Stomach smooth muscle (tissue), 2 donors: Measurements from ENCODE around the gene FARS2.

Source experiments
- H3K27ac ChIP-seq: one replicate; pipeline ENCODE4 v1.7.0; 2013; ENCODE audit warnings: mild to moderate bottlenecking, low read length, inconsistent platforms
- H3K27me3 ChIP-seq, 2 donors: one replicate each; pipeline ENCODE4 v1.7.0; 2013; ENCODE audit warnings: low read length in 2 of 2; ENCODE audit not compliant: insufficient read depth in 2 of 2, control insufficient read depth in 1 of 2
- H3K36me3 ChIP-seq, 2 donors: one replicate each; pipeline ENCODE4 v1.7.0; 2013; ENCODE audit warnings: low read length in 2 of 2; ENCODE audit not compliant: control insufficient read depth in 2 of 2, insufficient read depth in 2 of 2
- H3K4me1 ChIP-seq: one replicate; pipeline ENCODE4 v1.7.0; 2013; ENCODE audit warnings: low read length; ENCODE audit not compliant: control insufficient read depth, insufficient read depth
- H3K4me3 ChIP-seq, 2 donors: one replicate each; pipeline ENCODE4 v1.7.0; 2013; ENCODE audit warnings: low read length in 2 of 2
- H3K9ac ChIP-seq, 2 donors: one replicate each; pipeline ENCODE4 v1.7.0; 2013; ENCODE audit warnings: low read length in 2 of 2, mild to moderate bottlenecking in 1 of 2
- H3K9me3 ChIP-seq, 2 donors: one replicate each; pipeline ENCODE4 v1.7.0; 2013; ENCODE audit warnings: low read length in 2 of 2; ENCODE audit not compliant: control insufficient read depth in 2 of 2
- donor health status: healthy.
- donor health status: Pancreatic carcinoma.

FARS2 gene

DNA sequence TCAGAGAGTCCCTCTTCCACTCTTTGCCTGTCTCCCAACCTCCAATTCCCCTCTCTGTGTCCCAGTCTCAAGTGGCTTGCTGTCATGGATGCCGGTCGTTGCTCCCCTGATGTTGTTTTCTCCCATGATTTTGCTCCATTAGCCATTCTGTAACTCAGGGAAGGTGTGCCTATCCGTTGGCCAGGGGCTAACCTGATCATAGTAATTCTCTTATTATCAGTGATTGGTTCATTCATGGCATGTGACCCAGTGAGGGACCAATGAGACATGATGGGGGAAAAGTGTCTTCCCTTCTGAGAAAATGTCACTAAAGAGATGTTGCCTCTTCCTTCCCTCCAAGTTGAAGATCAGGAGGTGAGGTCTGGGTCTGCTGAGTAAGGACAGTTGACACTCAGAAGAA, 214.5 kb downstream of the FARS2 start:
- Histone ChIP-seq H3K36me3 (no peaks in the 10 kb centered on the region), H3K9ac (no peak overlapping the region), H3K9me3 (no peaks in the 10 kb centered on the region), H3K27me3 (no peaks in the 10 kb centered on the region), H3K27ac (no peak overlapping the region), H3K4me3 (no peak overlapping the region), H3K4me1 (no peaks in the 10 kb centered on the region)

DNA sequence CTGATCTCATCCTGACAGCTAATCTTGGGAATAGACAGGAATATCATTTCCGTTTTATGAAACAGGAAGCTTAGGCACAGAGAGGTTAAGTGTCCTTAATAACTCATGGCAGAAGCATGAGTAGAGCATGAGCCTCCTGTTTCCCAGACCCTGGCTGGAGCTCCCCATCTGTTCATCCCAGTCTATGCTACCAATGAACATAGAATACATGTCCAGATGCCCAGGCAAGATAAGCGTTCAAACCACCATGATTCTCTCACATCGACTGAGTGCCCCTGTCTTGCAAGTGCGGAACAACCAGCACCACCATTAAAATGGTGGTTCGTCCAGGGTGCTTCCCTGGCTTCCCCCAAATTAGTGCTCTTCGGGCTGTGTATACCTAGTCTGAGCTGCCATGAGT, 217.1 kb downstream of the FARS2 start:
- Histone ChIP-seq H3K27me3 (no peaks in the 10 kb centered on the region), H3K9ac (no peak overlapping the region), H3K9me3 (no peaks in the 10 kb centered on the region), H3K27ac (no peak overlapping the region), H3K36me3 (peaks cover 0 to 2% of the 10 kb centered on the region in 2 donors), H3K4me3 (no peak overlapping the region), H3K4me1 (peaks cover 3% of the 10 kb centered on the region)

DNA sequence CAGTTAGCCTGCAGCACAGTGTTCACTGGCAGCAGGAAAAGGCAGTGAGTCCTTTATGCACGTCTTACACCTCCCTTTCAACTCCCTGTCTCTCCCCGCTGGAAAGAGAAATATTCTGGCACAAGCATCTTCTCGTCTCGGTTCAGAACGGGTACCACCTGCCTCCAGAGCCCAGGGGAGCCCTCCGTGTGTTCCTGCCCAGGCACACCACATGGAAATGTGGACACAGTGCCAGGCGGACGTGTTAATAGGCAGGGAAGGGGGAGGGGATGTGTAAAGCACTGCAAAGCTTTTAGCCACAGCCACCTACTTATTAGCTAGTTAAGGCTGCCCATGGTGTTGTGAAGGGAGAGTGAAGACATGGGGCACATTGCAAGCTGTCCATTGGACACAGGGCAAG, 219.7 kb downstream of the FARS2 start:
- Histone ChIP-seq H3K4me1 (peaks cover 3% of the 10 kb centered on the region), H3K9ac (no peak overlapping the region), H3K36me3 (peaks cover 0 to 2% of the 10 kb centered on the region in 2 donors), H3K4me3 (no peak overlapping the region), H3K9me3 (no peaks in the 10 kb centered on the region), H3K27me3 (no peaks in the 10 kb centered on the region), H3K27ac (no peak overlapping the region)

DNA sequence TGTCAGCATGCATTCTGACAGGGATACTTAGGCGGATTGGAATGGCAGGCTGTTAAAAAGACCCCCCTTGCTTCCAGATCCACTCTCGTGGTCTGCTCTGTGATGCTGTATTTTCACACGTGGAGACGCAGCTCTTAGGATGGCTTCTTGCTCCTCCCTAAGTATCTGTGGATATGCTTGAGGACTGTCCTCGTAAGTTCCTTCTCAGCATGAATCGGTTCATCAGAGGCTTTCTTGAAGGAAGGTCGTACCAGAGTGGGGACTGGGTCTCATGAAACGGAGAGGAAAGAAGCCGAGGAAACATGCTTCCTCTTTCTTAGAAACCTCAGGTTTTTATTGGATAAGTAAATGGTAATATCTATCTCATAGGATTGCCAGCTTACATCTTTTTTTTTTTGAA, 220.4 kb downstream of the FARS2 start:
- Histone ChIP-seq H3K27me3 (no peaks in the 10 kb centered on the region), H3K4me3 (no peak overlapping the region), H3K9ac (no peak overlapping the region), H3K36me3 (peaks cover 0 to 2% of the 10 kb centered on the region in 2 donors), H3K4me1 (peaks cover 3% of the 10 kb centered on the region), H3K27ac (no peak overlapping the region), H3K9me3 (no peaks in the 10 kb centered on the region)

DNA sequence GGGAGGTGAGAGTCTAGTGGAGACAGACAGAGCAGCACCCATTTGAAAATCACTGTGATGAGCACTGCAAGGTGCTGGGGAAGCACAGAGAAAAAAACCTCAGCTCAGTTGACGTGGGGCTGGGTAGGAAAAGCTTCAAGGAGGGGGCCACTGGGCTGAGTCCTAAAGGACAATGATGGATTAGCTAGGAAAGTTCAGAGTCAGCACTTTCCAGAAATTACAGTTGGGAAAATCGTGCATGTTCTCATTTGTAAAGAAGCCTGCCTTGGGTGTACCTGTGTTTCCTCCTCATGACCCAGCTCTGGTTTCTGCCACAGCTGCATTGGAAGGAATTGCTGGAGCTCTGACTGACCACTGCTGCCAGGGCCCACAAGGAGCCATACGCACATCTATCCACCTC, 221.3 kb downstream of the FARS2 start:
- H3K9ac ChIP-seq = no peak overlapping the region

DNA sequence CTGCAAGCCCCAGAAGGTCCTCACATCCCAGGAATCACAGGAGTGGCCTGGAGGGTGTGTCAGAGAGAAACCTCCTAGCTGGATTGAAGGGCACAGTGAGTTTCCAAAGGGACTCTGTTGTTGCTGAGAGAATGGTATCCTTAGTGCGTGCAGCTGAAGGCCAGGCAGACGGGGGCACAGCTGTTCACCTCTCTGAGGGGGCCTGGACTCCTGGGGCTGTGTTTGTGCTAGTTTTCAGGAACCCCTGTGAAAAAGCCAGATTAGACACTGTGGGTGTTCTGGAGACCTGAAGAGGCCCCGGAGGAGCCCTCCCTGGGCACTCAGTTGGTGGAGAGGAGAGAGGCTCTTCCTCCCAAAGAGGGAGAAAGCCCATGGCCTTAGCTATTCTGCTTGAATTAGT, 223.4 kb downstream of the FARS2 start:
- Histone ChIP-seq H3K9ac (no peak overlapping the region), H3K36me3 (peaks cover 0 to 7% of the 10 kb centered on the region in 2 donors), H3K27ac (no peak overlapping the region), H3K27me3 (no peaks in the 10 kb centered on the region), H3K9me3 (no peaks in the 10 kb centered on the region), H3K4me3 (no peak overlapping the region), H3K4me1 (peaks cover 3% of the 10 kb centered on the region)

More for the DNA sequence above, 221.3 kb downstream of the FARS2 start:
- no peak overlapping the region for H3K27ac ChIP-seq
- no peaks in the 10 kb centered on the region for H3K9me3 ChIP-seq
- peaks cover 3% of the 10 kb centered on the region for H3K4me1 ChIP-seq
- H3K36me3 ChIP-seq = peaks cover 0 to 7% of the 10 kb centered on the region in 2 donors
- H3K4me3 ChIP-seq = no peak overlapping the region
- no peaks in the 10 kb centered on the region for H3K27me3 ChIP-seq

DNA sequence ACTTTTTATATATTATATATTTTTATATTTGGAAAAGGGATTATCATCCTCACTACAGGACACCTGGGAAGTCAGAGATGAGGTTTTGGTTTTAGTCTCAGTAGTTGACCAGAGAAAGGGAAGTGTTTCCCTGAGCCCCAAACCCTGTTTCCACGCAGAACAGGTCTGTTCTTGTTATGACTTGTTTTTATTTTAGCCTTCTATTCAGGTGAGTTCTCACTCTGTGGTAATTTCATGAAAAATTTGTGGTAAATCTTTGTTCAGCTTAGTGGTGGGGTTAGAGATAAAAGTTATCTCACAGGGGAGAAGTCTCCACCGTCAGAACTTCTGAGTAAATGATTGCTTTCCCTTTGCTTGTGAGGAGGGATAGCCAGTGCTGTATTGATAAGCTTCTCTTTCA, 224.9 kb downstream of the FARS2 start:
- H3K27me3 ChIP-seq = no peaks in the 10 kb centered on the region
- H3K9me3 ChIP-seq = no peaks in the 10 kb centered on the region
- H3K27ac ChIP-seq = no peak overlapping the region
- no peaks in the 10 kb centered on the region for H3K4me1 ChIP-seq
- peaks cover 0 to 7% of the 10 kb centered on the region in 2 donors for H3K36me3 ChIP-seq
- H3K4me3 ChIP-seq = no peak overlapping the region
- H3K9ac ChIP-seq = no peak overlapping the region

DNA sequence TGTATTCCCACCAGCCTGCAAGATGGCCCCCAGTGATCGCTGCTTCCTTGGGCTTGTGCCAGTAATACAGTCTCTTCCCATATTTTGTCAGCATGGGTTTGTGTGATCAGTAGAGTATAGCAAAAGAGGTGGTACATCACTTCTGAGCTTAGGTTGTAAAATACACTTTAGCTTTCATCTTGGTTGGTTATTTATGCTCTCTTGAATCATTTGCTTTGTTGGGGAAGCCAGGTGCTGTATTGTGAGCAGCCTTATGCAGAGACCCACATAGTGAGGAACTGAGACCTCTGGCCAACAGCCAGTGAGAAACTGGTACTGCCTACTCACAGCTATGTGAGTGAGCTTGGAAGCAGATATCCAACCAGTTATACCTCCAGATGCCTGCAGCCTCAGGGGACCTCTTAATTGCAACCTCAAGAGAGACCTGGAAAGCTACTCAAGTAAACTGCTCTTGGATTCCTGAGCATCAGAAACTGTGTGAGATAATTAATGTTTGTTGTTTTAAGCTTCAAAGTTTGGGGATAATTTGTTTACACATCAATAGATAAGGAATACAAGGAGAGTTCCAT, 229.3 kb downstream of the FARS2 start:
- Histone ChIP-seq H3K4me3 (no peak overlapping the region), H3K9me3 (no peaks in the 10 kb centered on the region), H3K27me3 (no peaks in the 10 kb centered on the region), H3K9ac (no peak overlapping the region), H3K4me1 (no peaks in the 10 kb centered on the region), H3K36me3 (peaks cover 0 to 5% of the 10 kb centered on the region in 2 donors), H3K27ac (no peak overlapping the region)

DNA sequence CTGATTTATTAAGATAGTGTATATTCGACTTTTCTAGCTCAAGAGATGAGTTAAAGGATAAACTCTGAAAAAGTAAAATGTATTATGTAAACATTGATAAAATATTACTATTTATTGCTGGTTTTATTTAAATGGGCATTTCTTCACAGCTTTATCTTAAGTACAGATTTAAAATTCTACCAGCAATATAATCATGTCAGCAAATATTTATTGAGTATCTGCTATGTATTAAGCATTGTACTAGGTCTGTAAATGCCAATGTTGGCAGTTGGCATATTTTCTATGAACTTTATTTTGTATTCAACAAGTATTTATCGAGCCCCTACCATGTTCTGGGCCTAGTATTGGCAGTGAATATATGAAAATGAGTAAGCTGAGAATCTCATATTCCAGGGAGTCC, 231.0 kb downstream of the FARS2 start:
- no peaks in the 10 kb centered on the region for H3K4me1 ChIP-seq
- no peak overlapping the region for H3K9ac ChIP-seq

DNA sequence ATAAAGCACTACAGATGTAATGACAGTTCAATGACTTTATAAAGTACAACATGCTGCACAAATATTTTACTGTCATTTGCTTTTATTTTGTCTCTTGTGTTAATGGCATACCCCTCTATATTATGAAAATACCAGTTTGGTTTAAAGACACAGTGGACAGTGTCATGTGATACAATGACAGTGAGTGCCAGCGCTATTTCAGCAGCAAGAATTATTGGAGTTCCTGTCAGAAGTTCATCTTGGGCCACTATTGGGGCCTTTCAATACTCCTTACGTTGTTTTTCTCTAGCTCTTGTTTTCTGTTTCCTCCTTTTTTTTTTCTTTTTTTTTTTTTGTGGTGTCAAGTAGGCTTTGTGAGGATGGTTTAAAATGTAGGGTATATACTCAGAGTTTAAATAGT, 232.5 kb downstream of the FARS2 start:
- H3K9me3 ChIP-seq = no peaks in the 10 kb centered on the region
- no peak overlapping the region for H3K4me3 ChIP-seq
- no peak overlapping the region for H3K27ac ChIP-seq
- H3K36me3 ChIP-seq = no peaks in the 10 kb centered on the region
- no peak overlapping the region for H3K9ac ChIP-seq
- no peaks in the 10 kb centered on the region for H3K27me3 ChIP-seq
- no peaks in the 10 kb centered on the region for H3K4me1 ChIP-seq

More for the DNA sequence above, 231.0 kb downstream of the FARS2 start:
- no peaks in the 10 kb centered on the region for H3K9me3 ChIP-seq
- no peak overlapping the region for H3K4me3 ChIP-seq
- peaks cover 0 to under 1% of the 10 kb centered on the region in 2 donors for H3K36me3 ChIP-seq
- H3K27me3 ChIP-seq = no peaks in the 10 kb centered on the region
- no peak overlapping the region for H3K27ac ChIP-seq

DNA sequence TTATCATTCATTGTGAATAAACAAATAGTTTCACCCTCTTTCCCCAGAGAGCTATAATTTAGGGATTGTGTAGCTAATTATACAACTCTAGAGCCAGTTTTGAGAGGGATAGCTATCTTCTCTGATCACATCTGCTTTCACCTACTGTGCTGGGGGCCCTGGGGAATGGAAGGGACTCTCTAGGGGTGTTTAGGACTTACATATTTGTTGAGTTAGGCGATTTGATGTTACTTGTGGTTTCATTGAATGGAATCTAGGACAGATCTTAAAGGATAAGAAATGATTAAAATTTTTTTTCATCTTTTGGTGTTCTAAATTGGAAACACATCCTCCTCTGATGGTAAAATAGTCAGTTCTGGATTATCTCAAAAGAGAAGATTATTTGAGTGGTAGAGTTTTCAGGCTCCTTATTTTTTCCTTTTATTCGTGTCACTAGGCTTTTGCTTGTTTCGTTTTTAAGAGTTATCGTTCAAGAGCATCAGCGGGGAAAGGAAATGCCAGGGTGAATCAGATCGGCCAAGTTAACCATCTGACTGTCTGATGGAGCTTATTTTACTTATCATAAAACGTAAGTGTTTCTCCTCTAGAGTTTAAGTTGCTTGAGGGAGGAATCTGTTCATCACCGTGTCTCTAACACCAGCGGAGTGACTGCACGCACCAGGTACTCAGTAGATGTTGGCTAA, 236.7 kb downstream of the FARS2 start:
- H3K36me3 ChIP-seq = no peaks in the 10 kb centered on the region
- no peak overlapping the region for H3K9ac ChIP-seq
- no peaks in the 10 kb centered on the region for H3K9me3 ChIP-seq
- H3K27me3 ChIP-seq = no peaks in the 10 kb centered on the region
- H3K27ac ChIP-seq = no peak overlapping the region
- H3K4me3 ChIP-seq = no peak overlapping the region
- no peaks in the 10 kb centered on the region for H3K4me1 ChIP-seq
